B cell (primary cell): ENCODE data around the gene CENPF. TPM values are rescaled to one million over a fixed set of nuclear protein-coding genes. Genes with fewer than 3 reads are reported as not detected.

Source experiments
- ATAC-seq: fragments of 200-7000 bp; cut with Tn5 transposase; one replicate; pipeline ENCODE4 v1.10.0; 2021; ENCODE audit warnings: low read depth, mild to moderate bottlenecking, moderate number of reproducible peaks, moderate library complexity
- CTCF ChIA-PET: fragments of 350-600 bp; sonication (Branson Sonifier 250); formaldehyde crosslinking; loops from one replicate; lab custom pipeline; 2021; ENCODE audit warnings: antibody characterized with exemption, inconsistent platforms; lab: Charles Lee
- POLR2A ChIA-PET: fragments of 350-600 bp; sonication (Branson Sonifier 250); formaldehyde crosslinking; loops from one replicate; lab custom pipeline; 2021; ENCODE audit warnings: antibody characterized with exemption; lab: Charles Lee
- DNase-seq: peaks from one replicate; pipeline ENCODE4 v3.0.0; 2013
- H2AFZ ChIP-seq: 2 replicates; pipeline ENCODE4 v1.6.1; 2012; ENCODE audit warnings: mild to moderate bottlenecking, low read depth, low read length; ENCODE audit not compliant: insufficient read depth, poor library complexity, severe bottlenecking
- H3K27ac ChIP-seq, 2 donors: 1 replicate in 1 of 2; 2 replicates in 1 of 2; pipeline ENCODE4 v1.5.1; 2012 to 2013; ENCODE audit warnings: low read length in 2 of 2, mild to moderate bottlenecking in 2 of 2, moderate library complexity in 1 of 2
- H3K27me3 ChIP-seq, 4 experiments: fragments of 200-600 bp in 1 of 4; sonication (generic) in 1 of 4; replicated peaks in 1 of 4; 1 replicate in 2 of 4; 2 replicates in 2 of 4; pipeline versions ENCODE4 v1.6.1 to v1.7.0; 2013 to 2016; ENCODE audit warnings: low read length in 3 of 4, mild to moderate bottlenecking in 2 of 4, mixed read lengths in 1 of 4, moderate library complexity in 1 of 4; ENCODE audit not compliant: insufficient read depth in 4 of 4, control insufficient read depth in 3 of 4; ENCODE audit errors: control extremely low read depth in 1 of 4
- H3K36me3 ChIP-seq, 2 experiments: replicated peaks in 1 of 2; 1 replicate in 1 of 2; 2 replicates in 1 of 2; pipeline versions ENCODE4 v1.6.1 to v1.7.1; 2013; ENCODE audit warnings: low read length in 1 of 2; ENCODE audit not compliant: insufficient read depth in 2 of 2, control insufficient read depth in 1 of 2; ENCODE audit errors: control extremely low read depth in 1 of 2, extremely low read depth in 1 of 2
- H3K4me1 ChIP-seq, 2 donors: fragments of 200-600 bp in 1 of 2; sonication (generic) in 1 of 2; 1 replicate in 1 of 2; 2 replicates in 1 of 2; pipeline versions ENCODE4 v1.5.1 to v1.6.1; 2013 to 2017; ENCODE audit warnings: low read length in 2 of 2; ENCODE audit not compliant: control insufficient read depth in 2 of 2, insufficient read depth in 2 of 2
- H3K4me2 ChIP-seq: replicated peaks from 2 replicates; pipeline ENCODE3; 2012; ENCODE audit warnings: mild to moderate bottlenecking, low read depth, low read length; ENCODE audit not compliant: poor library complexity, severe bottlenecking
- H3K4me3 ChIP-seq, 5 experiments: fragments of 200-600 bp in 1 of 5; sonication (generic) in 1 of 5; 1 replicate in 3 of 5; 2 replicates in 2 of 5; pipeline versions ENCODE4 v1.5.1 to v1.7.0; 2011 to 2016; ENCODE audit warnings: low read length in 4 of 5, mild to moderate bottlenecking in 4 of 5, low read depth in 2 of 5, control low read depth in 1 of 5, moderate library complexity in 1 of 5; ENCODE audit not compliant: insufficient read depth in 1 of 5; ENCODE audit errors: control extremely low read depth in 1 of 5, extremely low read depth in 1 of 5
- H3K79me2 ChIP-seq: fragments of 200-600 bp; sonication (generic); one replicate; pipeline ENCODE4 v1.6.0; 2016; ENCODE audit warnings: low read length; ENCODE audit not compliant: control insufficient read depth, insufficient read depth
- H3K9ac ChIP-seq: fragments of 200-600 bp; sonication (generic); 2 replicates; pipeline ENCODE4 v1.6.1; 2017; ENCODE audit warnings: mild to moderate bottlenecking, low read length, moderate library complexity
- H3K9me3 ChIP-seq, 3 donors: one replicate each; pipeline versions ENCODE4 v1.6.1 to v1.7.1; 2013; ENCODE audit warnings: low read length in 2 of 3; ENCODE audit not compliant: control insufficient read depth in 2 of 3, insufficient read depth in 1 of 3; ENCODE audit errors: control extremely low read depth in 1 of 3
- H4K20me1 ChIP-seq: 2 replicates; pipeline ENCODE4 v1.6.0; 2012; ENCODE audit warnings: mild to moderate bottlenecking, low read length; ENCODE audit not compliant: insufficient read depth, control insufficient read depth, poor library complexity, severe bottlenecking
- H3K27ac Mint-ChIP-seq: one replicate; pipeline ENCODE4 v1.8.0; 2021; ENCODE audit warnings: mixed read lengths
- H3K27me3 Mint-ChIP-seq: one replicate; pipeline ENCODE4 v1.8.0; 2021; ENCODE audit warnings: mixed read lengths
- H3K4me1 Mint-ChIP-seq: one replicate; pipeline ENCODE4 v1.8.0; 2021; ENCODE audit warnings: mixed read lengths
- H3K4me3 Mint-ChIP-seq: one replicate; pipeline ENCODE4 v1.8.0; 2021; ENCODE audit warnings: mixed read lengths
- H3K9me3 Mint-ChIP-seq: one replicate; pipeline ENCODE4 v1.8.0; 2022; ENCODE audit warnings: mixed read lengths; ENCODE audit not compliant: insufficient read depth
- CTCF ChIP-seq: fragments of 200-600 bp; IDR thresholded peaks from one replicate; pipeline ENCODE4 v1.8.0; 2022; ENCODE audit warnings: antibody characterized with exemption, mild to moderate bottlenecking
- EZH2 ChIP-seq: IDR thresholded peaks from 2 replicates; pipeline ENCODE4 v1.6.1; 2012; ENCODE audit warnings: borderline replicate concordance, low read depth, mild to moderate bottlenecking, moderate library complexity, low read length; ENCODE audit not compliant: insufficient read depth, poor library complexity, severe bottlenecking
- WGBS: methylation state at CpG from one replicate; pipeline ENCODE4 v1.1.5; 2013; ENCODE audit warnings: missing lambda C conversion rate; ENCODE audit not compliant: insufficient coverage; 5-methylcytosine and 5-hydroxymethylcytosine counted together
- intact Hi-C: fragments of 100-400 bp; cut with micrococcal nuclease; formaldehyde crosslinking; loops from one replicate; pipeline ENCODE4 v1.10.0; 2022
- polyA plus RNA-seq: library from polyadenylated mRNA; depleted of rRNA; stranded (reverse); fragments of >200 nt; gene quantifications from 2 replicates; pipeline ENCODE4 v1.2.3, GENCODE V29; 2012
- total RNA-seq, 2 donors: library from RNA; stranded (reverse); fragments of 120-200 nt in 1 of 2; gene quantifications; 1 replicate in 1 of 2; 2 replicates in 1 of 2; pipeline versions ENCODE4 v1.2.3 to v1.2.4, GENCODE V29; 2013 to 2022

CENPF gene
- total and polyA plus RNA-seq, 2 donors (not counting 1 experiment from before 2014, with no cell fraction given): 0.12 to 3.0 TPM

- no peaks in the 10 kb centered on the region for H3K36me3 ChIP-seq
- H3K4me2 ChIP-seq: no peak overlapping the region
- no peaks in the 10 kb centered on the region for H3K4me1 ChIP-seq
- no peak for ATAC-seq
- H3K27me3 ChIP-seq: no peaks in the 10 kb centered on the region
- intact Hi-C loops: no loop called here
- H3K9me3 ChIP-seq: no peaks in the 10 kb centered on the region
- Mint-ChIP-seq H3K27ac (no peak overlapping the region), H3K27me3 (no peaks in the 10 kb centered on the region), H3K4me3 (no peak overlapping the region), H3K4me1 (no peaks in the 10 kb centered on the region), H3K9me3 (no peaks in the 10 kb centered on the region)
- no peaks in the 10 kb centered on the region for H3K79me2 ChIP-seq
- DNase-seq: no peak
- no peak overlapping the region for H2AFZ ChIP-seq
- H3K27ac ChIP-seq: no peak overlapping the region
- ChIA-PET CTCF (interaction anchor here (0.9 kb wide), 1 partner anchor 15 kb away, joined by 3 read pairs; no protein-coding TSS in a partner anchor), POLR2A (no interaction called here)
- TF ChIP-seq CTCF (no peak), EZH2 (no peak)
- 94% methylated on average over 4 of the region's 4 CpGs for WGBS
- no peak overlapping the region for H3K4me3 ChIP-seq
- H4K20me1 ChIP-seq: no peaks in the 10 kb centered on the region
- no peak overlapping the region for H3K9ac ChIP-seq
These were observed 57.9 kb downstream of the CENPF start for GRCh38 chr1:214660900-214661299.

- POLR2A ChIA-PET: no interaction called here
- WGBS: 100% methylated on average over 1 of the region's 3 CpGs
- H3K36me3 ChIP-seq: no peaks in the 10 kb centered on the region
These were observed 59.3 kb downstream of the CENPF start for GRCh38 chr1:214662223-214662785.

More at GRCh38 chr1:214662223-214662785, 59.3 kb downstream of the CENPF start:
- TF ChIP-seq CTCF: no peak
- no peak for TF ChIP-seq EZH2
- Mint-ChIP-seq H3K27ac (no peak overlapping the region), H3K9me3 (no peaks in the 10 kb centered on the region), H3K27me3 (no peaks in the 10 kb centered on the region), H3K4me3 (no peak overlapping the region), H3K4me1 (no peaks in the 10 kb centered on the region)
- Histone ChIP-seq H3K4me3 (no peak overlapping the region), H3K27me3 (no peaks in the 10 kb centered on the region), H4K20me1 (no peaks in the 10 kb centered on the region), H3K79me2 (no peaks in the 10 kb centered on the region), H3K9me3 (no peaks in the 10 kb centered on the region), H3K9ac (no peak overlapping the region), H3K27ac (no peak overlapping the region), H2AFZ (no peak overlapping the region), H3K4me2 (no peak overlapping the region), H3K4me1 (no peaks in the 10 kb centered on the region)
- intact Hi-C loops: no loop called here
- DNase-seq: no peak
- CTCF ChIA-PET: no interaction called here
- no peak for ATAC-seq
